Smooth muscle cell (in vitro differentiated cells): Measurements from ENCODE around the gene IRX2. TPM values are rescaled to one million over a fixed set of nuclear protein-coding genes. Genes with fewer than 3 reads are reported as not detected.

Experiments
- DNase-seq: peaks from one replicate; lab custom pipeline; 2025; ENCODE audit not compliant: unreplicated experiment; lab: John Stamatoyannopoulos, UW
- H2AFZ ChIP-seq: fragments of 200-600 bp; sonication (generic); 2 replicates; pipeline ENCODE4 v1.6.0; 2016; ENCODE audit warnings: antibody characterized with exemption, low read depth, mild to moderate bottlenecking
- H3F3A ChIP-seq: fragments of 200-600 bp; sonication (generic); 2 replicates; pipeline ENCODE4 v1.6.0; 2017; ENCODE audit warnings: antibody characterized with exemption, low read depth
- H3K27ac ChIP-seq: fragments of 200-600 bp; sonication (generic); 2 replicates; pipeline ENCODE4 v1.5.1; 2016; ENCODE audit warnings: low read depth, mild to moderate bottlenecking
- H3K27me3 ChIP-seq: fragments of 200-600 bp; sonication (generic); 2 replicates; pipeline ENCODE4 v1.6.1; 2016; ENCODE audit warnings: low read depth, mild to moderate bottlenecking
- H3K36me3 ChIP-seq: fragments of 200-600 bp; sonication (generic); 2 replicates; pipeline ENCODE4 v1.5.1; 2016; ENCODE audit warnings: low read depth
- H3K4me1 ChIP-seq: fragments of 200-600 bp; sonication (generic); 2 replicates; pipeline ENCODE4 v1.5.1; 2016; ENCODE audit warnings: low read depth
- H3K4me2 ChIP-seq: fragments of 200-600 bp; sonication (generic); 2 replicates; pipeline ENCODE4 v1.6.0; 2016; ENCODE audit warnings: mild to moderate bottlenecking
- H3K4me3 ChIP-seq: fragments of 200-600 bp; sonication (generic); 2 replicates; pipeline ENCODE4 v1.5.1; 2016; ENCODE audit warnings: mild to moderate bottlenecking
- H3K79me2 ChIP-seq: fragments of 200-600 bp; sonication (generic); 2 replicates; pipeline ENCODE4 v1.6.0; 2016; ENCODE audit warnings: low read depth, mild to moderate bottlenecking
- H3K9ac ChIP-seq: fragments of 200-600 bp; sonication (generic); 2 replicates; pipeline ENCODE4 v1.6.0; 2016; ENCODE audit warnings: low read depth
- H3K9me3 ChIP-seq: fragments of 200-600 bp; sonication (generic); replicated peaks from 2 replicates; pipeline ENCODE4 v1.5.1; 2016; ENCODE audit warnings: low read depth
- H4K20me1 ChIP-seq: fragments of 200-600 bp; sonication (generic); 2 replicates; pipeline ENCODE4 v1.6.0; 2016; ENCODE audit warnings: low read depth
- WGBS: methylation state at CpG from one replicate; pipeline ENCODE4 v1.1.7; 2016; ENCODE audit warnings: low lambda C conversion rate; 5-methylcytosine and 5-hydroxymethylcytosine counted together
- polyA plus RNA-seq: library from polyadenylated mRNA; unstranded; fragments of >200 nt; fragmentation: Nextera tagmentation; extraction: Ambion mirVana; gene quantifications from 2 replicates; pipeline ENCODE4 v1.2.1, GENCODE V29; 2016
- total RNA-seq: library from RNA; depleted of rRNA; stranded (reverse); fragments of >200 nt; gene quantifications from 2 replicates; pipeline ENCODE4 v1.2.3, GENCODE V29; 2014
- TF ChIP-seq, protein P1 (sequence below): fragments of 200-600 bp; sonication (generic); IDR thresholded peaks from 2 replicates; pipeline ENCODE4 v1.5.1; 2017; ENCODE audit warnings: borderline replicate concordance, mild to moderate bottlenecking, antibody characterized with exemption; ENCODE audit not compliant: insufficient read depth, poor library complexity, severe bottlenecking

Gene IRX2
- total and polyA plus RNA-seq, 2 experiments from 2014 or later: 0.67 to 1.1 TPM

DNA sequence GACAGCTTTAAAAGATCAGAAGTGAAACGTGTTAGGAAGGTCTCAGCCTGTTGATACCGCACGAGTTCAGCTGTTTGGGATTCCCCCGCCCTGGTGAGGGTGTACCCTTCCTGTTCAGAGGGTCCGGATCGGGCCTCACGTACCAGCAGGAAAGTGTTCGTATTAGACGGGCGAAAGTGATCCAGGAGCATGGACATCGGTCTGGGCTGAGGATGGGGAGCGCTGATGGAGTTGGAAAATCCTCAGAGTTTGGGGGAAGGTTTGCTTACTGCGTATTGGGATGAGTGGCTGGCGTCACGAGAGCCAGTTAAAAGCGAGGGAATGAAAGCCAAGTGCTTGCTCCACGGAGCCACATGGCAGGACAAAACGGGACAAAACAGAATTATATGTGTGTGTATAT lies 47.4 kb downstream of the IRX2 start:
- no peaks in the 10 kb centered on the region for H4K20me1 ChIP-seq
- H2AFZ ChIP-seq: no peak overlapping the region
- no peaks in the 10 kb centered on the region for H3K79me2 ChIP-seq
- H3K27me3 ChIP-seq: peaks cover 4% of the 10 kb centered on the region
- no peaks in the 10 kb centered on the region for H3K36me3 ChIP-seq
- TF ChIP-seq, protein P1, sequence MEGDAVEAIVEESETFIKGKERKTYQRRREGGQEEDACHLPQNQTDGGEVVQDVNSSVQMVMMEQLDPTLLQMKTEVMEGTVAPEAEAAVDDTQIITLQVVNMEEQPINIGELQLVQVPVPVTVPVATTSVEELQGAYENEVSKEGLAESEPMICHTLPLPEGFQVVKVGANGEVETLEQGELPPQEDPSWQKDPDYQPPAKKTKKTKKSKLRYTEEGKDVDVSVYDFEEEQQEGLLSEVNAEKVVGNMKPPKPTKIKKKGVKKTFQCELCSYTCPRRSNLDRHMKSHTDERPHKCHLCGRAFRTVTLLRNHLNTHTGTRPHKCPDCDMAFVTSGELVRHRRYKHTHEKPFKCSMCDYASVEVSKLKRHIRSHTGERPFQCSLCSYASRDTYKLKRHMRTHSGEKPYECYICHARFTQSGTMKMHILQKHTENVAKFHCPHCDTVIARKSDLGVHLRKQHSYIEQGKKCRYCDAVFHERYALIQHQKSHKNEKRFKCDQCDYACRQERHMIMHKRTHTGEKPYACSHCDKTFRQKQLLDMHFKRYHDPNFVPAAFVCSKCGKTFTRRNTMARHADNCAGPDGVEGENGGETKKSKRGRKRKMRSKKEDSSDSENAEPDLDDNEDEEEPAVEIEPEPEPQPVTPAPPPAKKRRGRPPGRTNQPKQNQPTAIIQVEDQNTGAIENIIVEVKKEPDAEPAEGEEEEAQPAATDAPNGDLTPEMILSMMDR: no peak
- 94% methylated on average over 18 of the region's 18 CpGs for WGBS
- DNase-seq: no peak
- H3K27ac ChIP-seq: no peak overlapping the region
- no peak overlapping the region for H3K4me2 ChIP-seq
- H3F3A ChIP-seq: no peaks in the 10 kb centered on the region
- no peak overlapping the region for H3K9ac ChIP-seq
- no peak overlapping the region for H3K4me3 ChIP-seq
- H3K4me1 ChIP-seq: no peaks in the 10 kb centered on the region
- H3K9me3 ChIP-seq: no peaks in the 10 kb centered on the region

DNA sequence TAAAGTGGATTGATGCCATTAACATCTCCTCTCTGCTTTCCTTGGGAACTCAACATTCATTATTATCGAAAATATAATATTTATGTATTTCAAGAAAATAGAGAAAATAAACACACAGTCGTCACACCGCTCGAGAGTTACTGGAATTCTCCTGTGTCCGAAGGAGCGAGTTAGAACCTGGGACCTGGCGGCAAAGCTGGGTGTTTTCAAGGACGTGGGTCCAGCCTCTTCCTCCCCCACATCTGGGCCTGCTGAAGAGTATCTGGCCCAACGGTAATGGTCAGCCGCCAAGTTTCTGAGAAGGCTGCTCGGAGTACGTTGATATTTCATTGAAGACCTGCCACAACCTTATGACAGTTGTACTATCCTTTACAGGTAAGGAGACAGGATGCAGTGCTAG lies 47.9 kb downstream of the IRX2 start:
- Histone ChIP-seq H3K36me3 (no peaks in the 10 kb centered on the region), H3K9ac (no peak overlapping the region), H3K4me3 (no peak overlapping the region), H3K27me3 (peaks cover 4% of the 10 kb centered on the region), H2AFZ (no peak overlapping the region), H3K27ac (no peak overlapping the region), H3K79me2 (no peaks in the 10 kb centered on the region), H3F3A (no peaks in the 10 kb centered on the region), H3K4me2 (no peak overlapping the region), H4K20me1 (no peaks in the 10 kb centered on the region), H3K9me3 (no peaks in the 10 kb centered on the region), H3K4me1 (no peaks in the 10 kb centered on the region)
- no peak for DNase-seq
- TF ChIP-seq, protein P1: no peak
- WGBS: 93% methylated on average over 12 of the region's 12 CpGs

DNA sequence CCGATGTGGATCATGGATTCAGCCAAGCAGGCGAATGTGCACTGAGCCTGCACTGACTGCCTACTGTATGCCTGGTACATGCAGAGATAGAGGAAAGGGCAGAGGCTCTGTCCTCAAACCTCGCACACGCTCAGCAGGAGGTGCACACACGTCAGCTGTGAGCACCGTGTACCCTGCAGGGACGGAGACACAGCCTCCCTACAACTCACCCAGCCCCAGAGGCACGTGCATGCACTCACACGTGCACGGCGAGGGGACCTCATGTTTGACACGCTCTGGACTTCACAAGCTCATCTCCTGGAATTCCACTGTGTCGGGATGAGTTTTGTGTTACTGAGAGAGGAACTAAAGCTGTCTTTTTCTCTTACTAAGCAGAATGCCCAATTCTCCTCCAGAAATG lies 48.4 kb downstream of the IRX2 start:
- H3K9me3 ChIP-seq: no peaks in the 10 kb centered on the region
- H2AFZ ChIP-seq: no peak overlapping the region
- no peak overlapping the region for H3K9ac ChIP-seq
- no peaks in the 10 kb centered on the region for H4K20me1 ChIP-seq
- H3K4me3 ChIP-seq: no peak overlapping the region
- peaks cover 4% of the 10 kb centered on the region for H3K27me3 ChIP-seq
- DNase-seq: no peak
- H3K4me1 ChIP-seq: no peaks in the 10 kb centered on the region
- no peaks in the 10 kb centered on the region for H3F3A ChIP-seq
- H3K36me3 ChIP-seq: no peaks in the 10 kb centered on the region
- H3K4me2 ChIP-seq: no peak overlapping the region
- TF ChIP-seq, protein P1: no peak
- 80% methylated on average over 13 of the region's 13 CpGs for WGBS
- H3K27ac ChIP-seq: no peak overlapping the region
- no peaks in the 10 kb centered on the region for H3K79me2 ChIP-seq

DNA sequence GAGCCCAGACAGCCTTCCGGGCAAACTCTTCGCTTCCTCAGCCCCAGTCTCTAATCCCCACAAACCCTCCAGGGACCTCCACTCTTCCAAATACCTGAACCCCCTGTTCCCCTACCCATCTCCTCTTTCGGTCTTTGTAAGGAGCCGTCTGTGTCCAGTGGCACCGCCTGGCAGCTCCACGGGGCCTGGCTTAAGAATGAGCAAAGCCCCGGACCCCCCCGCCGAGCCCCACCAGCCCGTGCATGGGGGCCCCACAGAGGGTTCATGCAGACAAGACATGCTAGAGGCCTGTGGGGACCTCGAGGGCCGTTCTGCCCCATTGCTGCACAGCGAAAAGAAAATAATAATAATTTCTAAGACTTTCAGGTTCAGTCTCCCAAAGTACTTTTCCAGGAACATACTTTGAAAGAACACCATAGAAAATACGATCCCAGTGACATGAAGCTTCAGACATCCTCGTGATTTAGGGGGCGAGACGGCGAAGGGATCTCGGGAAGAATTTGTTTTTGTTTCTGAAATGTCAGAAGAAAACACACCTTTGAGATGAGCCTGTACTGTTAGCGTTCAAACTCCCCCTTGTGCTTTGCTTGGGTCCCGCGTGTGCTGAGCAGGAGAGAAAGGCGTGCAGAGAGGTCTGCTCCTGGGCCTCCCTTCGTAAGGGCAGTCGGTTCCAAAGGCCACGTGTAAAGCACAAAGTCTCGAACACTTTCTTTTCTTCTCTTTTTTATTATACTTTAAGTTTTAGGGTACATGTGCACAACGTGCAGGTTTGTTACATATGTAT lies 49.2 kb downstream of the IRX2 start:
- Histone ChIP-seq H2AFZ (no peak overlapping the region), H3K79me2 (no peaks in the 10 kb centered on the region), H3F3A (no peaks in the 10 kb centered on the region), H3K9ac (no peak overlapping the region), H3K4me3 (no peak overlapping the region), H3K4me1 (no peaks in the 10 kb centered on the region), H3K4me2 (no peak overlapping the region), H3K27me3 (peaks cover 4% of the 10 kb centered on the region), H3K36me3 (no peaks in the 10 kb centered on the region), H4K20me1 (no peaks in the 10 kb centered on the region), H3K9me3 (no peaks in the 10 kb centered on the region), H3K27ac (no peak overlapping the region)
- WGBS: 84% methylated on average over 28 of the region's 28 CpGs
- no peak for DNase-seq
- TF ChIP-seq, protein P1: no peak
